HG03045 (cell line): Measurements from ENCODE around the gene ACSS1.

ENCODE experiments used
- ATAC-seq: cut with Tn5 transposase; IDR thresholded peaks from one replicate; pipeline ENCODE4 v1.9.1; 2021; ENCODE audit warnings: mild to moderate bottlenecking, moderate library complexity; ENCODE audit not compliant: unreplicated experiment

The ACSS1 gene

DNA sequence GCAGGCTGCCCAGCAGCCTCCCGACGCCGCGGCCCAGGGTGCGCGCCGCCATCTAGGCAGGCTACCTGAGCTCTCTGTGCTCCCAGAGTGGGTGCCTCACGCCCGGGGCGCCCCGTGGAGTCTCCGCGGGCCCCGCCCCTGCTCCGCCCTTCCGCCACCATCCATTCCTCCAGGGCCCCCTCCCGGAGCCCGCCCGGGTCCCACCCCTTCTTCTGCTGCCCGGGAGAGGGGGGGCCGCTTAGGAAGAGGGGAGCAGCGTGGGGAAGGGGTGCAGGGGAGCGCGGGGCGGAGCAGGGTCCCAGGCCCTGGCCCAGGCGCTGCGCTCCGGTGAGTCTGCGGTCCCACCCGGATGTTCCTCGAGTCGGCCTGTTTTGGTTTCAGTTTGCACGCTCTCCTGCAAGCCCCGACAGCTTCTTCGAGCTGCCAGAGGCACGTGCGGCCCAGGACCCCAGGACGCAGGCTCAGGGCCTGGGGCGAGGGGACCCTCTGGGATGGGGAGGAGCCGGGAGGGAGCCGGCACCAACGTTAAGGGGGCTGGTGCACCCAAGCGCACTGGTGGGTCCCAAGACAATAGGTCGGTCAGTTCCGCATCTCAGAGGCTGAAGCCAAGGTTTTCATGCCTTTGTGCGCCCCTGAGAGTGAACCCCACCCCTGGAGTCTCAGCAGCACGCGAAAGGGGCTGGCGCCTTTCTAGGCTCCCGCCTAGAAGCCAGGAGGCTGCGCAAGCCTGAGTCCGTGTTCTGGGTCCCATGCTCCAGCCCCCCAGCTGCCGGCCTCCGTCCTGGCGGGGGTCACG, at the start of gene ACSS1:
ACSS1 (minus strand) TSS at position 89 of the 796 bp plus-strand sequence; CDS start at position 52, 37 bp downstream.
- peak; percentile 66 for ATAC-seq

DNA sequence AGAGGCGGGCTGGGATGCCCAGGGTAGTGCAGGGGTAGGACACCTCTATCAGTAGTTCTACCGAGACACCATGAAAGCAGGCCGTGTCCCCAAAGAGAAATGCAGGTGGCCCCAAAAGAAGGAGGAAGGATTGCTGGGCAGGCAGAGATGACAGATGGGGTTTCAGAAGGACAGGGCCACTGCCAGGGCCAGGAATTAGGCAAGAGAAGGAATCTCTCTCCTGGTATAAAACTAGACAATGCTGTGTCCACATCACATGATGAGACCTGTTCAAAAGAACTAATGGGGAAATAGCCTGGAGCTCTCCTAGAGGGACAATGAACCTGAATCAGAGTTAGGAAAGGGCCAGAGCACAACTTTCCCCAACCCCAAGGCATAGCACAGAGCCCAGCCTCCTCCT, 45.6 kb upstream of the ACSS1 start:
- ATAC-seq = no peak

DNA sequence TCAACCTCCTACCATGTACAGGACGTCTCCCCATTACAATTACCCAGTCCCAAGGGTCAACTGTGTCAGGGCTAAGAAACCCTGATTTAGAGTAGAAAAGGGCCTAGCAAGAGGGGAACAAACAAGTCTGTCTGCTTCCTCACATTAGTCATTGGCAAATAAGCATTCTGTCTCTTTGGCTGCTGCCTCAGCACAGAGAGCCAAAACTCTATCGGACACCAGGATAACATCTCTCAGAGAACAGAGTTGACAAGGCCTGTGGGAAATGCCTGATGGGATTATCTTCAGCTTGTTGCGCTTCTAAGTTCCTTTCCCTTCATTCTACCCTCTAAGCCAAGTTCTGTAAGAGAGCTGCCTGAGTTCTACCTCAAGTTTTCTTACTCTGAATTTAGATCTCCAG, 43.0 kb upstream of the ACSS1 start:
- ATAC-seq = no peak

DNA sequence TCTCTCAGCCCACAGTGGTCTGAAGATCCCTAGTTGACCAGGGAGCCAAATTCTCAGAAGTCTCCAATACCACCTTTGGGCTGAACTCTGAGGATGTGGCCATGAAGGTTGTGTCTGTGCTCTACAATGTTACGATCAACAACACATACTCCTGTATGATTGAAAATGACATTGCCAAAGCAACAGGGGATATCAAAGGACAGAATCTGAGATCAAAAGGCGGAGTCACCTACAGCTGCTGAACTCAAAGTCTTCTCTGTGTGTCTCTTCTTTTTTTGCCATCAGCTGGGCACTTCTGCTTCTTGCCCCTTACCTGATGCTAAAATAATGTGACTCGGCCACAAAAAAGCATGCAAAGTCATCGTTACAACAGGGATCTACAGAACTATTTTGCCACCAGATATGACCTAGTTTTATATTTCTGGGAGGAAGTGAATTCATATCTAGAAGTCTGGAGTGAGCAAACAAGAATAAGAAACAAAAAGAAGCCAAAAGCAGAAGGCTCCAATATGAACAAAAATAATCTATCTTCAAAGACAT, 41.7 kb upstream of the ACSS1 start:
- no peak for ATAC-seq

DNA sequence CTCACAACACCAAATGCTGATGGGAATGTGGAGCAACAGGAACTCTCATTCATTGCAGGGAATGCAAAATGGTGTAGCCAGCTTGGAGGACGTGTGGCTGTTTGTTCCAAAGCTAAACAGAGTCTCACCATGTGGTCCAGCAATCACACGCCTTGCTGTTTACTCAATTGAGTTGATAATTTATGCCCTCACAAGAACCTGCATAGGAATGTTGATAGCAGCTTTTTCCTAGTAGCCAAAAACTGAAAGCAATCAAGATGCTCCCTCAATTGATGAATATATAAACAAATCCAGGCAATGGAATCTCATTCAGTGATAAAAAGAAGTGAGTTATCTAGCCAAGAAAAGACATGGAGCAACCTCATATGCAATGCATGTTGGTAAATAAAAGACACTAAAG, 39.6 kb upstream of the ACSS1 start:
- no peak for ATAC-seq

DNA sequence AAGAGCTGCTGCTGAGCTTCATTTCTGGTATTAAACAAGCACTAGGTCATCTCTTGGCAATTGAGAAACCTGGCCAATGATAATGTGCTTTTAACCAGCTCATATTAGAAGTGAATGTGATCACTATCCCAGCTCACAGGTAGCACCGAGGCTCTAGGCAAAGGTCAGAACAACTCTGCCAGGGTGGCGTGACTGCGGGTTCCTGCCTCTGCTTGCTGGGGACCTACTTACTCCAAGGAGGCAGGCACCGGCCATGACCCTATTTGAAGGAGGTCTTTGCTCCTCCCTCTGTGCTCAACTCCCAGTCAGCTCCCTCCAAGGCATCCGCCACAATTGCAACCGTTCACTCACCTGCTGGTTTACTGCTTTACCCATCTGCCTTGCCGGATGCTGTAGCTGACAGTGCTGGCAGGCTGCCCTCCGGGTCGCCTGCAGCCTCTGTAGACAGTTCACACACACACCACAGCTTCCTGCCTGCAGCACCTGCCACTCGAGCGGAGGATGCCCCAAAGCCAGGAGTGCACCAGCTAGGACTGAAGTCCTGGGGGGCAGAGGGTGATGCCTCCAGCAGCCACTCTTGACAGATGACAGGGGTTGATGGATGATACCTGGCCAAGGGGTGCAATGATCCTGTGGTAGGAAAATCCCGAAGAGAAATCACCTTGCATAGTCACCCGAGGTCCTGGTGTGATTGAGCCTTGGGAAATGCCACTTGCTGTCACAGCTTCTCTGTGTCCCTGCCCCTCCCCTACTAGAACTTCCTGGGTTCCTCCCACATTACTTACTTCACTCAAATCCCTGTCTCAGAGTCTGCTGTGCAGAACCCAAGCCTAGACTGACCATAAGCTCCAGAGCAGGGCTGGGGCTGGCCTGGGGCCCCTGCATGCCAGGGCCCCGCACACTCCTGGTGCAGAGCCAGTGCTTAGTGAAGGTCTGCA, 32.8 kb upstream of the ACSS1 start:
- ATAC-seq = no peak

DNA sequence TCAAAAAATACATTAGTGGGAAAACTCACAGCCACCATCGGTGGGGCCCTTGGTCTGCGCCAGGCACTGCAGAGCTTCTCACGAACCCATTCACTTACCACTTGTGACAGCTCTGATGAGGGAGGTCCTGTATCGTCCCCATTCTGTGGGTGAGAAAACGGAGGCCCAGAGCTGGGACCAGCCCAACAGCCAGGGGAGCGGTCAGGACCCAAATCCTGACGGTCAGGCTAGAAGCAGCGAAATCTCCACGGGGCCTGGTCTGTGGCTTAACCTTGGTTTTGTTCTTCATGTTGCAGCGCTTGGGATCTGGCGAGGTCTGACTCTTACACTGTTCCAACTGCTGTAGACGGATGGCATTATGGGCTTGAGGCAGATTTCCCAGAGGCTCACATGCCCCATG, 31.7 kb upstream of the ACSS1 start:
- ATAC-seq = no peak

DNA sequence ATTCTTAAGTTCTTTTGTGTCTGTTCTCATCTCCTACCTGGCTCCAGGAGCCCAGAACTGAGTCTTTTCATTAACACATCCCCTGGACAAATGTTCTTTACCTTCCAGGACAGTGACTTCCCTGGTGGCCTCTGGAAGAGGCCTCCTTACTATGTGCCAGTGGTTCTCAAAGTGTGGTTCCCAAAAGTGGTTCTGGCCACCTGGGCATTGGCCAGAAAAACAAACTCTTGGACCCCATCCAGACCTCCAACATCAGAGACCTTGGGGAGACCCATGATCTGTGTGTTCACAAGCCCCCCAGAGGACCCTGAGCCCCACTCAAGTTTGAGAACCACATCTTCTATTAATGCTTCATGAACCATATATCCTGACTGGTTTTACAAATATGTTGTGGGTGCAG, 31.2 kb upstream of the ACSS1 start:
- ATAC-seq = no peak

DNA sequence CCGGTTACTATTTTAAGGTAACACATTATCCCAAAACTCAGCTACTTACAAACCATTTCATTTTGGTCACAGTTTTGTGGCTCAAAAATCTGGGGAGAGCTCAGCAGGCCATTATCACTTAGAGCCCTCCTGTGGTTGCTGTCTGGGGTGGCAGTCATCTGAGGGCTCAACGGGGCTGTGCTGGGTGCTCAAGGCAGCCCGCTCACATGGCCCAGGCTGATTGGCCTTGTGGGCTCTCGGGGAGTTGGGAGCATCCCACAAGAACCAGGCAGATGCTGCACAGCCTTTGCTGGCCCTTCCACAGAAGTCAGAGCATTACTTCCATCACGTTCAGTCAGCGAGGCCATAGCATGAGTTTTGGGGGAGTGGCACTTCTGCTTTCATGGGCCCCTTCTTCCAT, 30.3 kb upstream of the ACSS1 start:
- no peak for ATAC-seq

DNA sequence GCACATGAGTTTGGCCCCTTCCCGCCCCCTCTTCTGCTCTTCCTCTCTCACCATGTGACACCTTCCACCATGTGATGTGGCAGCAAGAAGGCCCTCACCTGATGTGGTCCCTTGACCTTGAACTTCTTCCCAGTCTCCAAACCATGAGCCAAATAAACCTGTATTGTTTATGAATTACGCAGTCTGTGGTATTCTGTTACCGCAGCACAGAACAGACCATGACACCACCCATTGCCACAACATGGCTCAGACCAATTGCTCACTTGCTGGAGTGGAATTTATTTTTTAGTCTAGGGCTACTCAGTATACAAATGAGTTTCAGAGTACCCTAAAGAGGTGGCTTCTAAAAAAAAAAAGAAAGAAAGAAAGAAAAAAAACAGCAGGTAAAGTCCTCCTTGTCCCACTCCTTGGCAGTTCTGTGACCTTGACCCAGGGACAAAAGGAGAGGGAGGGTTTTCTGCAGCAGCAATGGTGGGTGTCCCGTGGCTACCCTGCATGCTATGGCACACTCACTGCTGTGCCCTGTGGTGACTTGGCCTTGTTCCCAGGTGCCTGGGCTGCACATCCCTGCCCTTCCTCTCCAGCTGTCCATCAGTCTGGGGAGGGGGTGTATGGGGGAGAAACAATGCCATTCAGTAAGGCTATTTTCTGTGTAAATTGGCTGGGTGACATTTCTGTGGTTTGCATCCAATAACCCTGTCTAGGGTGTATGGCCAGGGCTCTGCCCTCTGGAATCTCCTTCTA, 29.4 kb upstream of the ACSS1 start:
- no peak for ATAC-seq

DNA sequence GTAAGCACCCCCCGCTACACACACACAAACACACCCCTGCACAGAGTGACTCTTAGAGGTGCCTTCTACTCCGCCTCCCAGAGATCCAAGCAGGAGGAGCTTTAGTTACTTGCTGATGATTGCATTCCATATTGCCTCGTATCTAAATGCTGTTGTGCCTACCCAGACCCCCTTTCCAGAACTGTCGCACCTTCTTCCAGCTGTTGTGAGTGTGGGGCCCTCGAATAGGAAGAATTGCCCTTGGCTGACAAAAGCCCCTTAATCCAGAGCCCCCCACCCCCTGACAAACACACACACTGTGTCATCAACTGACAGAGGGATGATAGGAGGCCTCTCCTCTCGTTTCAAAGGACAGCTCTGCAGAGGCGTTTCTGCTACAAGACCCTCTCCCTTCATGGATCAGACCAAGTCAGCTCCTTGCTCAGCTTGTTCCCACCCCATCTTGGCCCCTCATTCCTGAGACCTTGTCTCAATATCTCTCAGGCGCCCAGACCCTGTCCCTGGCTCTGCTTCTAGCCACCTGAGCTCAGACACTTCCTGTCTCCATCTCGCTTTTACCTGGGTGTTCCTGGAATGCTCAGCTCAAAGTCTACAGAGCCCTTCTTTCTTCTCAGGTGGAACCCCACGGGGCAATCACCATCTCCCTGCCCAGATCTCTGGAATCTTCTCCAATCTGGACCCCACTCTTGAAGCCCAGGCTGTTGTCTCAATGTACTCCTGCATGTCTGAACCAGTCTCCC, 28.0 kb upstream of the ACSS1 start:
- ATAC-seq = no peak

DNA sequence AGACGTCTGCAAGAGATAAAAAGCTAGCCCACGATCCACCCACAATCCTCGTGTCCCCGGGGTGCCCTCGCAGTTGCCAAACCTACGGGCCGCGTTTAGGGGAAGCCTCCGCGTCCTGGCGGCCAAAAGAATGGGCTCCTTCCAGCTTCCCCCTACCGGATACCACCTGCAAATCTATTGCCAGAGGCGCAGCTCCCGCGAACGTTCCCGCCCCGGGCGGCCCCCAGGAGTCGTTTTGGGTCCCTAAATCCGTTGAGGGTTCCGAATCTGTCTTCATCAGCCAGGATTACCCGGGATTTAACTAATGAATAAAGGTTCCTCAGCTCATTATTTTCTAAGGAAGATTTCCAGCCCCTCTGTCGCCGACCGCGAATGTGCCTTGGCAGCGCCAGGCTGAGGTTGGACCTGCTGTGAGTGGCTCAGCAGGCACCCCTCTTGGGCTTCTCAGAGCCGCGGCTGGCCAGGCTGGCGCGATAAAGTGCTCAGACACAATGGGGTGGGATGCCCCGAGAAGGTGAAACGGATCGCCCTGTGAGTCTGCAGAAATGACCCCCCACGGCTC, 26.8 kb upstream of the ACSS1 start:
- ATAC-seq = no peak

DNA sequence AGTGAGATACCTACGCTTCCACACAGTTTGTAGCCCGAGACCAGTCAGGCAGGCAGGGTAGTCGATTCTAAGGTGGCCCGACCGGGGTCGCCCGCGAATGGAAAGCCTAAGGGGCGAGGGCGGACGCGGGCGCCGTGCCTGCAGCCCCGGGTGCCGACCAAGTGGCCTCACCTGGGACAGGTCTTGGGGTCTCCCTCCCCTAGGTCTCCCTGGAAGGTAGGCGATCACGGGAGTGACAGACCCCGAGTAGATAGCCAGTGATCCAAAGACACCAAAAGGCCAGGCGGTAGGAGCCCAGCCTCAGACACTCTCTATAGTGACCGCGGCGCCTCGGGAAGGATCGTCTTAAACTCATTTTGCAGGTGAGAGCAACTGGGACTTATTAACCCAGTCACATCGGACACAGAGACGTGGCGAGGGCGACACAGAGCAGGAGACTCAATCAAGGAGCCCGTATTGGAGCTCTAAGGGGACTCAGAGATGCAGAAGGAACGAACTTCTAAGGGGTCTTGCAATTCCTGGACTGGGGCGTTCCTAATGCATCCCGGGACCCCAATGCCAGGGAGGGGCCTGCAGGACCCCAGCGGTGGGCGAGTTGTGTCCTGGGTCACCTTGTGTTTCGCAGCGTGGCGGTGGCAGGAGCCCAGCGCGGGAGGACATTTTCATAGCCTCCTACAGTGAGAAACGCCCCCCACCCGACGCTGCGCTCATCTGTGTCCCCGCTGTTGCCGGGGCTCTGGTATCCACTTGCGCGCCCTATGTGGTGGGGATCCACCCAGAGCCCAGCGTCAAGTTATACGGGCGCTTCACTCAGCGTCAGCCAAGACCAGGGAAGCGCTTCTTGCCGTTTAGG, 26.1 kb upstream of the ACSS1 start:
- no peak for ATAC-seq

DNA sequence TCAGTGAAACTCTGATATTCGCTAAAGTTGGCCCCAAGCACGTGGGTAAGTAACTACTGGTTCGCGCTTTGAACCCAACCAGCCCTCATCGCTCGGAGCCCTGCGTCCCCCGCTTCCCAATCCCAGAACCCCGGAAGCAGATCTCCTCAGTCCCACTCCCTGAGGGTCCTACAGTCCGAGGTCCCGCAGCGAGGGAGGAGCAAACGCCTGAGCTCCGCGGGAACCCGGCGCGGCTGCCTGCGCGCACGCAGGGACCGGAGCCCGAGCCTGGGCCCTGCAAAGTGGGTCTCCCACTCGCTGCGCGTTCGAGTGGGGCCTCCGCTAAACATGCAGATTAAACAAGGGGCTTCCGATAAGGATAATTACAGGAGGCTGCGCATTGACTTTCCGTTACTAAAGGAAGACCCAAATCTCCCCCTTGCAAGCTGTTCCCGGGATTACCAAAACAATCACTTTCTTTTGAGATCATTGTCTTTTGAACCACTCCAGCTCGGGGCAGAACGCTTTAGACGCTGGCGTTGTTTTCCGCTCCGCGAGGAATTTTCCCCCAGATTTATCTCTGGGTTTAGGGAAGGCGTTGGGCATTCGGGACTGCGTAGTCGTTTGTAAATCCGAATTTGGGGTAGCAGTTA, 25.3 kb upstream of the ACSS1 start:
- no peak for ATAC-seq

DNA sequence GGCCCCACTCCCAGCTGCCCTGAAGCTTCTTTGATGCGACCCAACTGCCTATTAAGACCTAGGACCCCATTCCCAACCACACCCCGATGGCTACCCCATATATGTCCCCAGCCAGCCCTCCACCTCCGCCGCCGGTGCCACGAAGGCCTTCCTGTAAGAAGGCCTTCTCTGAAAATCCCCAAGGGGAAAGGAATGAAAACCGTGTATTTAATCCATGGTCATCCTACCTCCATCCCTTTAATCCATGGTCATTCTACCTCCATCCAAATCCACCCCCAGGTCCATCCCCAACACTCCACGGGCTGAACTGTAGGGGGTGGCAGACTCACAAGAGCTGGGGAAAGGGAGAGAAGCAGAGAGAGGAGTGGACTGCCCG, 24.5 kb upstream of the ACSS1 start:
- ATAC-seq = no peak

DNA sequence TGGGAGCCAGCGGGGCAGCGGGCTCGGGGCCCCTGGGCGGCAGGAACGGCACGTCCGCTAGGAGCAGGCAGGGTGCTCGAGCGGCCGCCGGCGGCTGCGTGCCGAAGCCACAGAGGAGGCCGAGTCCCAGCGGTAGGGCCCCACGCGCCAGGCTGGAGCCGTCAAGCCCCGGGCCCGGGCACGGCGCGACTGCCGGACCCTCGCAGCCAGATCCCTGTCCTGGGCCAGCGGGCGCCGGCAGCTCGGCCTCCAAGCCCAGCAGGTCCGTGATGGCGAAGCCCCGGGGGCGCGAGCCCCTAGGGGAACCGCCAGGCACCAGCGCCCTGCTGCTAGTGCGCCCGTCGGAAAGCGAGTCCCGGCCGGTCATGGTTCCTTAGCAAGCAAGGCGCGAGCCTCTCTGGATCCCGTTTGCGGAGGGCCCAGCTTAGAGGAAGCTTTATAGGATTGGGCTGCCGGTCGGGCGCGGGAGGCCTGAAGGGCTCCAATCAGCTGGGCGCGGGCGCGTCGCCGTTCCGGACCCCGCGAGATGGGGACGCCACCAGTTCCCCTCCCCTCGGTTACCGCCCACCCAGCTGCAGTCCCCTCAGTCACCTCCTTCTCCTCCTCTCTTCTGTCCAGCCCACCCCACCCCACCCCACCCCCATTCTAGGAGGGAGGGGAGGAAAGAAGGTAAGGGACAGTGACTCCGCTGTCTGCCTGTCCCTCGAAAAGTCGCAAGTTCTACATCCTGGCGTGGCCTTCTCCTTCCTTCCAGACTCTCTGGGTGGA, 24.0 kb upstream of the ACSS1 start, which contains the start of gene VSX1:
VSX1 (minus strand) TSS at position 412 of the 768 bp plus-strand sequence; CDS start at position 367, 45 bp downstream.
- no peak for ATAC-seq

DNA sequence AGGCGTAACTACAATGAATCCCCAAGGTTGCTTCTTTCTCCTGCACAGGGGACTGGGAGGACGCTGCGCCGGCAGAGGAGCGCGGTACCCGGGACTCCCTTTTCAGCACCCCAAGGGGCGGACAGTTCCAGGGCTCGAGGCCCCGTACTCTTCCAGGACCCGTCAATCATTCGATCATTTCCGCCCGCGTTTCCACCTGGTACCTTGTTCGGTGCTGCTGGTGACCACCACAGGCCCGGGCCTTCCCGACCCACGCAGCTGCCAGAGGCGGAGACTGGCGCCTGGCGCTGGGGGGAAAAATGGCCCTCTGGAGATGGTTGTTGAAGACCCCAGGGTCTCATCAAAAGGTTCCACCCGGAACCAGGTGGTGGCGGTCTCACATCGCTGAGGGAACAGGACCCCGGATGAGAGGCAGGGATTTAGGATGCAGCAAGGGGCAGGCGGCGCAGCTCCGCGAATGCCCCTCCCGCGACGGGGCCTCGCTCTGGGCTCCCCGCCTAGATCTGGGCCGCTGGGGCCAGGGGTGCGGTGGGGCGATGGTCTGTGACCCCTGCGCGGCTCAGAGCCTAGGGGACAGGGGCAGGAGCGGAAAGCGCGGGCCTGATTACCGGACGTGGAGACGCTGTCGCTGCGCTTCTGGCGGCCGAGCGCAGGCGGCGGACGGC, 23.3 kb upstream of the ACSS1 start:
- ATAC-seq = no peak
